Eye (tissue), 1 donor: ENCODE data around the gene GAL.

Source experiments
- DNase-seq: peaks from one replicate; pipeline ENCODE4 v3.0.0-alpha.2; 2015

The GAL gene

GRCh38 chr11:68714060-68714856, 29.9 kb downstream of the GAL start:
- DNase-seq, result no peak

- no peak for DNase-seq
Measured at GRCh38 chr11:68715456-68716122, 31.2 kb downstream of the GAL start.

GRCh38 chr11:68721075-68721474, 36.7 kb downstream of the GAL start:
- no peak for DNase-seq

GRCh38 chr11:68722143-68722542, 37.8 kb downstream of the GAL start:
- DNase-seq, result no peak

- no peak for DNase-seq
Measured at GRCh38 chr11:68724293-68724692, 39.9 kb downstream of the GAL start.

GRCh38 chr11:68727783-68728182, 43.4 kb downstream of the GAL start:
- DNase-seq, result no peak

GRCh38 chr11:68734111-68734510, 49.8 kb downstream of the GAL start:
- no peak for DNase-seq

- no peak for DNase-seq
Measured at GRCh38 chr11:68735125-68735524, 50.8 kb downstream of the GAL start.

- DNase-seq, result no peak
Measured at GRCh38 chr11:68735646-68736045, 51.3 kb downstream of the GAL start.
